GM12878 (cell line): ENCODE results near the gene SERINC5. TPM values are rescaled to one million over a fixed set of nuclear protein-coding genes. Genes with fewer than 3 reads are reported as not detected.

Experiments
- ATAC-seq: fragments of 200-7000 bp; cut with Tn5 transposase; 3 replicates; pipeline ENCODE4 v1.9.1; 2020; ENCODE audit warnings: mild to moderate bottlenecking, moderate library complexity
- BruUV-seq: library from RNA; stranded (reverse); fragments of 400-500 nt; replicated peaks from 2 replicates; lab custom pipeline; 2021; lab: Mats Ljungman, UMichigan
- CTCF ChIA-PET: fragments of 300-600 bp; sonication (Branson Sonifier 250); formaldehyde crosslinking; extraction: SDS; loops from one replicate; lab custom pipeline; 2021; ENCODE audit warnings: inconsistent platforms; lab: Yijun Ruan, JAX
- POLR2A ChIA-PET: fragments of 350-600 bp; formaldehyde crosslinking; extraction: SDS; loops from one replicate; lab custom pipeline; 2021; ENCODE audit warnings: inconsistent platforms; lab: Charles Lee
- RAD21 ChIA-PET: fragments of 300-600 bp; sonication (Branson Sonifier 250); formaldehyde crosslinking; loops from one replicate; lab custom pipeline; 2023; ENCODE audit warnings: antibody characterized with exemption; ENCODE audit not compliant: unreplicated experiment; lab: Charles Lee
- SMC1A ChIA-PET: fragments of 300-600 bp; sonication (Branson Sonifier 250); formaldehyde crosslinking; loops from one replicate; lab custom pipeline; 2023; ENCODE audit not compliant: unreplicated experiment, uncharacterized antibody; lab: Charles Lee
- DNase-seq: peaks from one replicate; pipeline ENCODE4 v3.0.0-alpha.2; 2011; ENCODE audit warnings: low read depth, low spot score
- FAIRE-seq: peaks from 3 replicates; lab custom pipeline; 2011; peaks lifted over from hg19 to GRCh38; lab: Jason Lieb, UNC
- H2AFZ ChIP-seq: 2 replicates; pipeline ENCODE4 v1.6.0; 2011; ENCODE audit warnings: low read depth, low read length, control low read depth; ENCODE audit not compliant: control insufficient read depth
- H3K27ac ChIP-seq: 2 replicates; pipeline ENCODE4 v1.5.1; 2011; ENCODE audit warnings: control low read depth; ENCODE audit not compliant: control insufficient read depth, insufficient read depth
- H3K27me3 ChIP-seq, 2 experiments: replicated peaks in 1 of 2; 2 replicates each; pipeline versions ENCODE4 v1.6.0 to v1.6.1; 2011; ENCODE audit warnings: low read length in 1 of 2; ENCODE audit not compliant: control insufficient read depth in 2 of 2, insufficient read depth in 2 of 2
- H3K36me3 ChIP-seq, 2 experiments: 2 replicates each; pipeline ENCODE4 v1.5.1; 2011; ENCODE audit warnings: low read length in 1 of 2; ENCODE audit not compliant: control insufficient read depth in 2 of 2, insufficient read depth in 2 of 2
- H3K4me1 ChIP-seq: 2 replicates; pipeline ENCODE4 v1.6.1; 2011; ENCODE audit warnings: mild to moderate bottlenecking, low read length, moderate library complexity, mixed read lengths; ENCODE audit not compliant: control insufficient read depth, insufficient read depth
- H3K4me2 ChIP-seq: 2 replicates; pipeline ENCODE4 v1.6.0; 2011; ENCODE audit warnings: control low read depth; ENCODE audit not compliant: control insufficient read depth, insufficient read depth
- H3K4me3 ChIP-seq: fragments of 200-600 bp; sonication (generic); 2 replicates; pipeline ENCODE4 v1.5.1; 2016
- H3K79me2 ChIP-seq: 2 replicates; pipeline ENCODE4 v1.6.0; 2011; ENCODE audit warnings: low read length; ENCODE audit not compliant: control insufficient read depth, insufficient read depth
- H3K9ac ChIP-seq: 2 replicates; pipeline ENCODE4 v1.8.0; 2011; ENCODE audit warnings: low read length, control low read depth, mixed read lengths; ENCODE audit not compliant: control insufficient read depth, insufficient read depth
- H3K9me3 ChIP-seq: replicated peaks from 3 replicates; pipeline ENCODE4 v1.5.1; 2011; ENCODE audit warnings: mild to moderate bottlenecking, low read length; ENCODE audit not compliant: control insufficient read depth, insufficient read depth
- H4K20me1 ChIP-seq: 2 replicates; pipeline ENCODE4 v1.6.0; 2011; ENCODE audit not compliant: control insufficient read depth, insufficient read depth
- BCL11A ChIP-seq: IDR thresholded peaks from 2 replicates; pipeline ENCODE4 v1.6.1; 2011; ENCODE audit warnings: low read depth, low read length
- E4F1 ChIP-seq: fragments of 450-650 bp; IDR thresholded peaks from 2 replicates; pipeline ENCODE4 v1.6.1; 2018; ENCODE audit warnings: borderline replicate concordance, mild to moderate bottlenecking; ENCODE audit not compliant: partially characterized antibody
- NFYB ChIP-seq: IDR thresholded peaks from 2 replicates; pipeline ENCODE4 v1.6.1; 2011; ENCODE audit warnings: low read depth, mild to moderate bottlenecking, low read length, improper control_type of control experiment, moderate library complexity; ENCODE audit not compliant: insufficient read depth
- SKIL ChIP-seq: fragments of 450-650 bp; IDR thresholded peaks from 2 replicates; pipeline ENCODE4 v1.6.1; 2017; ENCODE audit warnings: mild to moderate bottlenecking, low read depth, inconsistent platforms; ENCODE audit not compliant: poor library complexity, severe bottlenecking
- ZSCAN29 ChIP-seq: fragments of 450-650 bp; IDR thresholded peaks from 2 replicates; pipeline ENCODE4 v1.6.1; 2017; ENCODE audit warnings: mild to moderate bottlenecking, moderate library complexity
- WGBS: methylation state at CpG from one replicate; pipeline ENCODE4 v1.1.6; 2016; ENCODE audit warnings: low lambda C conversion rate; ENCODE audit not compliant: insufficient replicate concordance, insufficient coverage; ENCODE audit errors: missing lambda C conversion rate; 5-methylcytosine and 5-hydroxymethylcytosine counted together
- in situ Hi-C: fragments of 300-500 bp; cut with MboI; formaldehyde crosslinking; loops from 9 replicates; pipeline ENCODE4 v1.14.3; 2018; ENCODE audit warnings: mixed read lengths
- intact Hi-C: fragments of 100-400 bp; cut with micrococcal nuclease; formaldehyde crosslinking; loops from one replicate; pipeline ENCODE4 v1.14.2; 2022; ENCODE audit not compliant: unreplicated experiment
- polyA plus RNA-seq, 11 experiments: library from polyadenylated mRNA; depleted of rRNA in 4 of 11; unstranded in 6 of 11; stranded (reverse) in 5 of 11; fragments of >200 nt; fragmentation: Nextera tagmentation in 4 of 11; fragmentation: Illumina TruSeq in 1 of 11; extraction: Ambion mirVana in 4 of 11; extraction: Trizol in 1 of 11; gene quantifications; 1 replicate in 1 of 11; 2 replicates in 10 of 11; pipeline versions ENCODE4 v1.2.1 to v1.2.3, GENCODE V29; 2011 to 2016; ENCODE audit warnings: inconsistent platforms in 2 of 11, missing spikeins in 2 of 11, low read depth in 1 of 11
- total RNA-seq, 4 experiments: library from RNA; depleted of rRNA in 3 of 4; stranded (reverse); fragments of >200 nt in 3 of 4; fragmentation: Illumina TruSeq in 1 of 4; extraction: Trizol in 1 of 4; gene quantifications; 2 replicates each; pipeline versions ENCODE4 v1.2.1 to v1.2.3, GENCODE V29; 2013 to 2021

Gene SERINC5
- total and polyA plus RNA-seq, 10 of the 15 experiments (the other 5 are each of a cell fraction or from before 2014, with no cell fraction given) = 0.66 to 7.0 (median 2.8) TPM

GRCh38 chr5:80069918-80070318 lies 185.9 kb downstream of the SERINC5 start:
- DNase-seq = no peak
- H3K79me2 ChIP-seq = no peaks in the 10 kb centered on the region
- FAIRE-seq = no peak
- no peaks in the 10 kb centered on the region for H3K36me3 ChIP-seq
- ChIA-PET RAD21 (no interaction called here), POLR2A (no interaction called here), SMC1A (interaction anchor here (1.0 to 1.2 kb wide), 2 partner anchors 12 to 14 kb away, joined by 3 to 6 read pairs; no protein-coding TSS in a partner anchor), CTCF (interaction anchor here (0.7 to 1.7 kb wide), 4 partner anchors 9 to 23 kb away, joined by 3 to 5 read pairs (median 4); no protein-coding TSS in a partner anchor)
- no peaks in the 10 kb centered on the region for H3K27me3 ChIP-seq
- no TSS peak for BruUV-seq
- H3K9me3 ChIP-seq = no peaks in the 10 kb centered on the region
- H3K4me1 ChIP-seq = peaks cover 12% of the 10 kb centered on the region
- no peak overlapping the region for H3K9ac ChIP-seq
- intact Hi-C loops = no loop called here
- WGBS = 82% methylated on average over 3 of the region's 3 CpGs
- peak overlapping the region; percentile 41 for H3K4me2 ChIP-seq
- H3K4me3 ChIP-seq = no peak overlapping the region
- TF ChIP-seq ZSCAN29 (no peak), E4F1 (no peak), SKIL (no peak), BCL11A (no peak), NFYB (no peak)
- no peak overlapping the region for H3K27ac ChIP-seq
- in situ Hi-C loops = loop anchor here (10.0 kb wide), 1 partner anchor 195 kb away; no protein-coding TSS in a partner anchor
- H2AFZ ChIP-seq = no peak overlapping the region
- peak; percentile 65; the same call in 2 of the 3 replicates for ATAC-seq
- H4K20me1 ChIP-seq = no peaks in the 10 kb centered on the region
